Measurements from ENCODE around the gene KCNK10.

Gene KCNK10

GRCh38 chr14:88210426-88210825 is 112.6 kb downstream of the KCNK10 start:
- ChIA-PET CTCF (no interaction called here), POLR2A (no interaction called here)
- Histone ChIP-seq H3K27ac (ENCODE audit: extremely low read depth, low read depth, low read length) (no peak overlapping the region), H3K9me3 (ENCODE audit: control insufficient read depth, insufficient read depth, low read depth, low read length) (no peaks in the 10 kb centered on the region), H3K4me3 (ENCODE audit: low read depth, low read length) (no peak overlapping the region), H3K36me3 (ENCODE audit: control insufficient read depth in 2 of 2, insufficient read depth in 1 of 2, low read length in 2 of 2) (no peaks in the 10 kb centered on the region), H3K4me1 (ENCODE audit: control insufficient read depth, insufficient read depth, low read length) (no peaks in the 10 kb centered on the region)
- TF ChIP-seq ZNF169 (tag by site-specific recombination; IDR thresholded peaks at IDR 0.05) (no peak), ZNF501 (tag by site-specific recombination; IDR thresholded peaks at IDR 0.05) (no peak), PRDM10 (tag by site-specific recombination; IDR thresholded peaks at IDR 0.05) (no peak), ZNF514 (tag by site-specific recombination; IDR thresholded peaks at IDR 0.05) (no peak), ZNF561 (tag by site-specific recombination; IDR thresholded peaks at IDR 0.05; ENCODE audit: borderline replicate concordance) (no peak), ZFP69B (tag by site-specific recombination; IDR thresholded peaks at IDR 0.05) (no peak), ZNF692 (tag by site-specific recombination; IDR thresholded peaks at IDR 0.05) (no peak), ZNF404 (tag by site-specific recombination; IDR thresholded peaks at IDR 0.05) (no peak)

- Histone ChIP-seq H3K4me1 (ENCODE audit: control insufficient read depth, insufficient read depth, low read length) (no peaks in the 10 kb centered on the region), H3K4me3 (ENCODE audit: low read depth, low read length) (no peak overlapping the region), H3K36me3 (ENCODE audit: control insufficient read depth in 2 of 2, insufficient read depth in 1 of 2, low read length in 2 of 2) (no peaks in the 10 kb centered on the region), H3K27ac (ENCODE audit: extremely low read depth, low read depth, low read length) (no peak overlapping the region), H3K9me3 (ENCODE audit: control insufficient read depth, insufficient read depth, low read depth, low read length) (no peaks in the 10 kb centered on the region)
- POLR2A ChIA-PET: no interaction called here
- CTCF ChIA-PET: no interaction called here
- TF ChIP-seq ZNF394 (tag by site-specific recombination; IDR thresholded peaks at IDR 0.05; ENCODE audit: borderline replicate concordance) (no peak), ZNF76 (tag by site-specific recombination; IDR thresholded peaks at IDR 0.05; ENCODE audit: borderline replicate concordance, low read depth) (no peak), HOXC10 (CRISPR knock-in tag; IDR thresholded peaks at IDR 0.05) (no peak), ZNF596 (tag by site-specific recombination; IDR thresholded peaks at IDR 0.05) (no peak), ZBTB17 (tag by site-specific recombination; IDR thresholded peaks at IDR 0.05) (no peak), EGR2 (tag by site-specific recombination; IDR thresholded peaks at IDR 0.05; ENCODE audit: low read depth) (no peak), TSHZ1 (tag by site-specific recombination; IDR thresholded peaks at IDR 0.05; ENCODE audit: borderline replicate concordance) (no peak), ZNF10 (tag by site-specific recombination; IDR thresholded peaks at IDR 0.05) (no peak), ZNF624 (tag by site-specific recombination; IDR thresholded peaks at IDR 0.05) (no peak), ZNF19 (tag by site-specific recombination; IDR thresholded peaks at IDR 0.05; ENCODE audit: low read depth) (no peak), ZNF785 (tag by site-specific recombination; IDR thresholded peaks at IDR 0.05) (no peak), ZNF555 (tag by site-specific recombination; conservative IDR thresholded peaks at IDR 0.05) (no peak), ZNF501 (tag by site-specific recombination; IDR thresholded peaks at IDR 0.05) (no peak), ZSCAN23 (tag by site-specific recombination; IDR thresholded peaks at IDR 0.05) (no peak), ZNF664 (tag by site-specific recombination; IDR thresholded peaks at IDR 0.05) (no peak), ZNF514 (tag by site-specific recombination; IDR thresholded peaks at IDR 0.05) (no peak), ZBTB20 (tag by site-specific recombination; IDR thresholded peaks at IDR 0.05) (no peak), ZBTB8A (tag by site-specific recombination; IDR thresholded peaks at IDR 0.05) (no peak), PRDM10 (tag by site-specific recombination; IDR thresholded peaks at IDR 0.05) (no peak)
Measured at GRCh38 chr14:88209273-88209672, 113.8 kb downstream of the KCNK10 start.

Data from HEK293 (cell line).